Vagina (tissue), 2 donors: ENCODE data around the gene ZFHX3.

ENCODE experiments used
- CTCF ChIP-seq, 3 experiments: fragments of 450-650 bp in 2 of 3; fragments of 200-600 bp in 1 of 3; sonication (generic) in 1 of 3; IDR thresholded peaks; one replicate each; pipeline ENCODE4 v1.5.1; 2017 to 2019; ENCODE audit warnings: antibody characterized with exemption in 3 of 3, mild to moderate bottlenecking in 2 of 3, moderate library complexity in 2 of 3
- POLR2A ChIP-seq, 2 donors: fragments of 450-650 bp; IDR thresholded peaks; one replicate each; pipeline ENCODE4 v1.6.1; 2017; ENCODE audit warnings: antibody characterized with exemption in 2 of 2, mild to moderate bottlenecking in 2 of 2, moderate library complexity in 2 of 2

GRCh38 chr16:72809446-72809845 lies 238.5 kb downstream of the ZFHX3 start:
- no peak for TF ChIP-seq CTCF (IDR thresholded peaks at IDR 0.05)
- TF ChIP-seq POLR2A (IDR thresholded peaks at IDR 0.05): no peak
